ENCODE results near the gene SLC30A5. TPM values are rescaled to one million over a fixed set of nuclear protein-coding genes. Genes with fewer than 3 reads are reported as not detected.

The SLC30A5 gene
- total and polyA plus RNA-seq, 2 of the 13 experiments (the other 11 are each of a cell fraction or from before 2014, with no cell fraction given) = 46.0 to 53.6 TPM

DNA sequence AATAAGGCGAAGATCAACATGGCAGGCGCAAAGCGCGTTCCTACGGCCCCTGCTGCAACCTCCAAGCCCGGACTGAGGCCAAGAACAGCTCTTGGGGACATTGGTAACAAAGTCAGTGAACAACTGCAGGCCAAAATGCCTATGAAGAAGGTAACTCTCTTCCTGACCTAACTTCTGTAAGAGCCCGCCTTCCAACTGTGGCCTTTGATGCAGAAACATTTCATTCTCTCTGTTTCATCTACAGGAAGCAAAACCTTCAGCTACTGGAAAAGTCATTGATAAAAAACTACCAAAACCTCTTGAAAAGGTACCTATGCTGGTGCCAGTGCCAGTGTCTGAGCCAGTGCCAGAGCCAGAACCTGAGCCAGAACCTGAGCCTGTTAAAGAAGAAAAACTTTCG, 74.1 kb downstream of the SLC30A5 start:
- Histone ChIP-seq H3K4me1 (ENCODE audit: insufficient read depth, low read length) (peaks cover 54% of the 10 kb centered on the region), H3K27ac (ENCODE audit: extremely low read length, insufficient read depth, low read length) (peak overlapping the region; percentile 89), H3K27me3 (ENCODE audit: control insufficient read depth in 1 of 2, insufficient read depth in 2 of 2, low read length in 2 of 2) (no peaks in the 10 kb centered on the region), H2AFZ (ENCODE audit: low read length) (no peak overlapping the region), H3K9me3 (ENCODE audit: low read length) (no peaks in the 10 kb centered on the region), H3K4me3 (replicated peaks in 1 of 3; ENCODE audit: insufficient read depth in 1 of 3, low read depth in 2 of 3, low read length in 3 of 3) (peak overlapping the region; percentile 94 to 95 (median 95)), H3K36me3 (replicated peaks in 1 of 2; ENCODE audit: control insufficient read depth in 1 of 2, insufficient read depth in 2 of 2, low read length in 2 of 2) (peaks cover 0 to 20% of the 10 kb centered on the region in 2 experiments; a peak in 3 of 5 replicates), H3K79me2 (ENCODE audit: insufficient read depth, low read length) (peaks cover 36% of the 10 kb centered on the region), H4K20me1 (ENCODE audit: insufficient read depth, low read length) (no peaks in the 10 kb centered on the region), H3K4me2 (ENCODE audit: low read depth, low read length) (peak overlapping the region; percentile 98), H3K9ac (ENCODE audit: insufficient read depth, low read depth, low read length) (peak overlapping the region; percentile 91)
- DNase-seq (ENCODE audit: low spot score) = no peak
- in situ Hi-C loops (cut with HindIII; ENCODE audit: extremely low pct_ligation_motif_present, low pct_unique_long_range_greater_than_20kb) (no loop called here), intact Hi-C loops (cut with micrococcal nuclease; ENCODE audit: unreplicated experiment) (loop anchor here (1.0 to 5.0 kb wide), 3 partner anchors 13 to 164 kb away; partner anchors contain the start of genes CCDC125 and CENPH)
- ChIA-PET CTCF (ENCODE audit: low intra/inter-chr PET ratio, low total read pairs) (no interaction called here), POLR2A (interaction anchor here (0.6 to 1.1 kb wide), 2 partner anchors 74 to 165 kb away, joined by 3 read pairs; partner anchors contain the start of genes CCDC125 and SLC30A5)
- WGBS (ENCODE audit: low lambda C conversion rate) = 28% methylated on average over 8 of the region's 8 CpGs
- ATAC-seq = no peak
- BruUV-seq (replicated peaks) = no TSS peak
- FAIRE-seq = no peak
- TF ChIP-seq BORCS8-MEF2B (CRISPR knock-in tag; IDR thresholded peaks at IDR 0.05) (no peak), AGO2 (optimal IDR thresholded peaks at IDR 0.05; ENCODE audit: low read depth, low read length) (no peak), ZNF446 (CRISPR knock-in tag; IDR thresholded peaks at IDR 0.05) (no peak), ZNF333 (CRISPR knock-in tag; IDR thresholded peaks at IDR 0.05; ENCODE audit: borderline replicate concordance) (no peak), SOX5 (CRISPR knock-in tag; IDR thresholded peaks at IDR 0.05; ENCODE audit: borderline replicate concordance) (no peak), SALL1 (CRISPR knock-in tag; IDR thresholded peaks at IDR 0.05) (no peak), ZNF674 (CRISPR knock-in tag; IDR thresholded peaks at IDR 0.05; ENCODE audit: low read depth) (no peak)
- TF ChIP-seq, protein P1, sequence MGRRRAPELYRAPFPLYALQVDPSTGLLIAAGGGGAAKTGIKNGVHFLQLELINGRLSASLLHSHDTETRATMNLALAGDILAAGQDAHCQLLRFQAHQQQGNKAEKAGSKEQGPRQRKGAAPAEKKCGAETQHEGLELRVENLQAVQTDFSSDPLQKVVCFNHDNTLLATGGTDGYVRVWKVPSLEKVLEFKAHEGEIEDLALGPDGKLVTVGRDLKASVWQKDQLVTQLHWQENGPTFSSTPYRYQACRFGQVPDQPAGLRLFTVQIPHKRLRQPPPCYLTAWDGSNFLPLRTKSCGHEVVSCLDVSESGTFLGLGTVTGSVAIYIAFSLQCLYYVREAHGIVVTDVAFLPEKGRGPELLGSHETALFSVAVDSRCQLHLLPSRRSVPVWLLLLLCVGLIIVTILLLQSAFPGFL (CRISPR knock-in tag; IDR thresholded peaks at IDR 0.05) = no peak
- TF ChIP-seq, protein P2, sequence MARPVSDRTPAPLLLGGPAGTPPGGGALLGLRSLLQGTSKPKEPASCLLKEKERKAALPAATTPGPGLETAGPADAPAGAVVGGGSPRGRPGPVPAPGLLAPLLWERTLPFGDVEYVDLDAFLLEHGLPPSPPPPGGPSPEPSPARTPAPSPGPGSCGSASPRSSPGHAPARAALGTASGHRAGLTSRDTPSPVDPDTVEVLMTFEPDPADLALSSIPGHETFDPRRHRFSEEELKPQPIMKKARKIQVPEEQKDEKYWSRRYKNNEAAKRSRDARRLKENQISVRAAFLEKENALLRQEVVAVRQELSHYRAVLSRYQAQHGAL (CRISPR knock-in tag; IDR thresholded peaks at IDR 0.05; ENCODE audit: not compliant biosample characterization) = no peak
- TF ChIP-seq, protein P3, sequence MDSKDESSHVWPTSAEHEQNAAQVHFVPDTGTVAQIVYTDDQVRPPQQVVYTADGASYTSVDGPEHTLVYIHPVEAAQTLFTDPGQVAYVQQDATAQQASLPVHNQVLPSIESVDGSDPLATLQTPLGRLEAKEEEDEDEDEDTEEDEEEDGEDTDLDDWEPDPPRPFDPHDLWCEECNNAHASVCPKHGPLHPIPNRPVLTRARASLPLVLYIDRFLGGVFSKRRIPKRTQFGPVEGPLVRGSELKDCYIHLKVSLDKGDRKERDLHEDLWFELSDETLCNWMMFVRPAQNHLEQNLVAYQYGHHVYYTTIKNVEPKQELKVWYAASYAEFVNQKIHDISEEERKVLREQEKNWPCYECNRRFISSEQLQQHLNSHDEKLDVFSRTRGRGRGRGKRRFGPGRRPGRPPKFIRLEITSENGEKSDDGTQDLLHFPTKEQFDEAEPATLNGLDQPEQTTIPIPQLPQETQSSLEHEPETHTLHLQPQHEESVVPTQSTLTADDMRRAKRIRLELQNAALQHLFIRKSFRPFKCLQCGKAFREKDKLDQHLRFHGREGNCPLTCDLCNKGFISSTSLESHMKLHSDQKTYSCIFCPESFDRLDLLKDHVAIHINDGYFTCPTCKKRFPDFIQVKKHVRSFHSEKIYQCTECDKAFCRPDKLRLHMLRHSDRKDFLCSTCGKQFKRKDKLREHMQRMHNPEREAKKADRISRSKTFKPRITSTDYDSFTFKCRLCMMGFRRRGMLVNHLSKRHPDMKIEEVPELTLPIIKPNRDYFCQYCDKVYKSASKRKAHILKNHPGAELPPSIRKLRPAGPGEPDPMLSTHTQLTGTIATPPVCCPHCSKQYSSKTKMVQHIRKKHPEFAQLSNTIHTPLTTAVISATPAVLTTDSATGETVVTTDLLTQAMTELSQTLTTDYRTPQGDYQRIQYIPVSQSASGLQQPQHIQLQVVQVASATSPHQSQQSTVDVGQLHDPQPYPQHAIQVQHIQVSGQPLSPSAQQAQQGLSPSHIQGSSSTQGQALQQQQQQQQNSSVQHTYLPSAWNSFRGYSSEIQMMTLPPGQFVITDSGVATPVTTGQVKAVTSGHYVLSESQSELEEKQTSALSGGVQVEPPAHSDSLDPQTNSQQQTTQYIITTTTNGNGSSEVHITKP (CRISPR knock-in tag; IDR thresholded peaks at IDR 0.05; ENCODE audit: low read depth) = no peak
- TF ChIP-seq, protein P4, sequence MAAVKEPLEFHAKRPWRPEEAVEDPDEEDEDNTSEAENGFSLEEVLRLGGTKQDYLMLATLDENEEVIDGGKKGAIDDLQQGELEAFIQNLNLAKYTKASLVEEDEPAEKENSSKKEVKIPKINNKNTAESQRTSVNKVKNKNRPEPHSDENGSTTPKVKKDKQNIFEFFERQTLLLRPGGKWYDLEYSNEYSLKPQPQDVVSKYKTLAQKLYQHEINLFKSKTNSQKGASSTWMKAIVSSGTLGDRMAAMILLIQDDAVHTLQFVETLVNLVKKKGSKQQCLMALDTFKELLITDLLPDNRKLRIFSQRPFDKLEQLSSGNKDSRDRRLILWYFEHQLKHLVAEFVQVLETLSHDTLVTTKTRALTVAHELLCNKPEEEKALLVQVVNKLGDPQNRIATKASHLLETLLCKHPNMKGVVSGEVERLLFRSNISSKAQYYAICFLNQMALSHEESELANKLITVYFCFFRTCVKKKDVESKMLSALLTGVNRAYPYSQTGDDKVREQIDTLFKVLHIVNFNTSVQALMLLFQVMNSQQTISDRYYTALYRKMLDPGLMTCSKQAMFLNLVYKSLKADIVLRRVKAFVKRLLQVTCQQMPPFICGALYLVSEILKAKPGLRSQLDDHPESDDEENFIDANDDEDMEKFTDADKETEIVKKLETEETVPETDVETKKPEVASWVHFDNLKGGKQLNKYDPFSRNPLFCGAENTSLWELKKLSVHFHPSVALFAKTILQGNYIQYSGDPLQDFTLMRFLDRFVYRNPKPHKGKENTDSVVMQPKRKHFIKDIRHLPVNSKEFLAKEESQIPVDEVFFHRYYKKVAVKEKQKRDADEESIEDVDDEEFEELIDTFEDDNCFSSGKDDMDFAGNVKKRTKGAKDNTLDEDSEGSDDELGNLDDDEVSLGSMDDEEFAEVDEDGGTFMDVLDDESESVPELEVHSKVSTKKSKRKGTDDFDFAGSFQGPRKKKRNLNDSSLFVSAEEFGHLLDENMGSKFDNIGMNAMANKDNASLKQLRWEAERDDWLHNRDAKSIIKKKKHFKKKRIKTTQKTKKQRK (IDR thresholded peaks at IDR 0.05; ENCODE audit: low read length) = no peak
